Measurements from ENCODE around the gene MAP1LC3B.

DNA sequence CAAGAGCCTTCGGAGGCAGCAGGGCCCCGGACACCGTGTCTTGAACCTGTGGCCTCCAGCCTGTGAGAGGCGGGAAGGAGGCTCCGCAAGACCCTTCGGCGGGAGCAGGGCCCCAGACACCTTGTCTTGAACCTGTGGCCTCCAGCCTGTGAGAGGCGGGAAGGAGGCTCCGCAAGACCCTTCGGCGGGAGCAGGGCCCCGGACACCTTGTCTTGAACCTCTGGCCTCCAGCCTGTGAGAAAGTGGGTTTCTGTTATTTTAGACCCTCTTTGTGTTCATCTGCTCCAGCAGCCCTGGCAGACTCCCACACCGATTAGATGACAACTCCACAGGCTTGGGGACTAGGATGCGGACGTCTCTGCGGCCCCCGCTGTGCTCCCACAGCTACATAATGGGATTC is 38.5 kb upstream of the MAP1LC3B start:
- TF ChIP-seq CTCF (conservative IDR thresholded peaks at IDR 0.05): no peak
- no peak for TF ChIP-seq EZH2 (IDR thresholded peaks at IDR 0.05; ENCODE audit: low read depth)
